HepG2 (cell line): ENCODE data around the gene IGF2. TPM values are rescaled to one million over a fixed set of nuclear protein-coding genes. Genes with fewer than 3 reads are reported as not detected.

Experiments
- ATAC-seq: fragments of 200-7000 bp; cut with Tn5 transposase; 3 replicates; pipeline ENCODE4 v1.9.1; 2020; ENCODE audit warnings: mild to moderate bottlenecking, moderate library complexity
- BruUV-seq: library from RNA; stranded (reverse); fragments of 400-500 nt; replicated peaks from 2 replicates; lab custom pipeline; 2021; lab: Mats Ljungman, UMichigan
- CTCF ChIA-PET: fragments of 300-600 bp; formaldehyde crosslinking; extraction: SDS; loops from one replicate; lab custom pipeline; 2021; ENCODE audit warnings: low total read pairs, inconsistent platforms, low intra/inter-chr PET ratio; lab: Yijun Ruan, JAX
- POLR2A ChIA-PET: fragments of 350-600 bp; sonication (Branson Sonifier 250); formaldehyde crosslinking; loops from one replicate; lab custom pipeline; 2020; ENCODE audit warnings: antibody characterized with exemption, inconsistent platforms; lab: Yijun Ruan, JAX
- DNase-seq: peaks from one replicate; pipeline ENCODE4 v3.0.0-alpha.2; 2015; ENCODE audit warnings: low spot score
- FAIRE-seq: peaks from 3 replicates; lab custom pipeline; 2011; peaks lifted over from hg19 to GRCh38; lab: Jason Lieb, UNC
- H2AFZ ChIP-seq: one replicate; pipeline ENCODE4 v1.6.1; 2011; ENCODE audit warnings: low read length, inconsistent platforms
- H3K27ac ChIP-seq: fragments of 300-600 bp; 3 replicates; pipeline ENCODE4 v1.8.0; 2011; ENCODE audit warnings: mixed run types, mild to moderate bottlenecking, mixed read lengths, low read length, inconsistent platforms; ENCODE audit not compliant: insufficient read depth; ENCODE audit errors: extremely low read length
- H3K27me3 ChIP-seq, 2 experiments: fragments of 200-600 bp in 1 of 2; 2 replicates in 1 of 2; 3 replicates in 1 of 2; pipeline versions ENCODE4 v1.6.0 to v1.8.0; 2011; ENCODE audit warnings: low read length in 2 of 2, mild to moderate bottlenecking in 2 of 2, moderate library complexity in 2 of 2, inconsistent platforms in 1 of 2; ENCODE audit not compliant: insufficient read depth in 2 of 2, control insufficient read depth in 1 of 2
- H3K36me3 ChIP-seq, 2 experiments: fragments of 200-600 bp in 1 of 2; replicated peaks in 1 of 2; 2 replicates in 1 of 2; 3 replicates in 1 of 2; pipeline versions ENCODE4 v1.5.1 to v1.8.0; 2011; ENCODE audit warnings: low read length in 2 of 2, inconsistent platforms in 1 of 2; ENCODE audit not compliant: insufficient read depth in 2 of 2, control insufficient read depth in 1 of 2
- H3K4me1 ChIP-seq: 2 replicates; pipeline ENCODE4 v1.5.1; 2012; ENCODE audit warnings: low read length, inconsistent platforms; ENCODE audit not compliant: insufficient read depth
- H3K4me2 ChIP-seq: 2 replicates; pipeline ENCODE4 v1.6.0; 2011; ENCODE audit warnings: low read depth, low read length, inconsistent platforms
- H3K4me3 ChIP-seq, 3 experiments: fragments of 200-600 bp in 1 of 3; sonication (generic), shearing (Covaris generic) in 1 of 3; replicated peaks in 1 of 3; 2 replicates each; pipeline ENCODE4 v1.5.1; 2011 to 2016; ENCODE audit warnings: low read length in 3 of 3, inconsistent platforms in 2 of 3, low read depth in 2 of 3, mild to moderate bottlenecking in 2 of 3, control low read depth in 1 of 3, mixed read lengths in 1 of 3; ENCODE audit not compliant: insufficient read depth in 1 of 3
- H3K79me2 ChIP-seq: one replicate; pipeline ENCODE4 v1.6.1; 2011; ENCODE audit warnings: low read length, inconsistent platforms; ENCODE audit not compliant: insufficient read depth
- H3K9ac ChIP-seq: 2 replicates; pipeline ENCODE4 v1.6.0; 2011; ENCODE audit warnings: mild to moderate bottlenecking, low read depth, low read length, inconsistent platforms; ENCODE audit not compliant: insufficient read depth
- H3K9me3 ChIP-seq: 2 replicates; pipeline ENCODE4 v1.5.1; 2012; ENCODE audit warnings: mild to moderate bottlenecking, low read length
- H4K20me1 ChIP-seq: 2 replicates; pipeline ENCODE4 v1.6.0; 2011; ENCODE audit warnings: inconsistent platforms, mild to moderate bottlenecking, low read length, moderate library complexity; ENCODE audit not compliant: insufficient read depth
- HOXA9 ChIP-seq: sonication (generic); formaldehyde crosslinking; IDR thresholded peaks from 2 replicates; pipeline ENCODE4 v1.8.1; 2022; ENCODE audit warnings: missing genetic modification reagents, mild to moderate bottlenecking, moderate library complexity, borderline replicate concordance
- MED13 ChIP-seq: sonication (generic); formaldehyde crosslinking; IDR thresholded peaks from 2 replicates; pipeline ENCODE4 v1.5.0; 2020; ENCODE audit warnings: missing genetic modification reagents
- MLXIP ChIP-seq: sonication (generic); formaldehyde crosslinking; IDR thresholded peaks from 2 replicates; pipeline ENCODE4 v1.9.0; 2021; ENCODE audit warnings: missing genetic modification reagents, borderline replicate concordance
- MXD3 ChIP-seq: IDR thresholded peaks from 2 replicates; pipeline ENCODE4 v1.6.1; 2016; ENCODE audit warnings: mild to moderate bottlenecking, missing biosample characterization, missing genetic modification reagents
- NBN ChIP-seq: fragments of 450-650 bp; conservative IDR thresholded peaks from 2 replicates; pipeline ENCODE4 v1.6.1; 2017
- SKIL ChIP-seq: sonication (generic); formaldehyde crosslinking; IDR thresholded peaks from 2 replicates; pipeline ENCODE4 v1.8.0; 2022; ENCODE audit warnings: missing genetic modification reagents, mild to moderate bottlenecking, moderate library complexity, borderline replicate concordance
- ZBTB40 ChIP-seq, 2 experiments: fragments of 450-650 bp in 1 of 2; sonication (generic) in 1 of 2; formaldehyde crosslinking in 1 of 2; IDR thresholded peaks; 2 replicates each; pipeline versions ENCODE4 v1.6.1 to v1.8.0; 2016 to 2022; ENCODE audit warnings: antibody characterized with exemption in 1 of 2, mild to moderate bottlenecking in 1 of 2, missing genetic modification reagents in 1 of 2
- ZNF629 ChIP-seq: sonication (generic); formaldehyde crosslinking; conservative IDR thresholded peaks from 2 replicates; pipeline ENCODE4 v1.5.0; 2020; ENCODE audit warnings: missing genetic modification reagents
- ZNF839 ChIP-seq: sonication (generic); formaldehyde crosslinking; IDR thresholded peaks from 2 replicates; pipeline ENCODE4 v1.4.0; 2020; ENCODE audit warnings: missing genetic modification reagents, mild to moderate bottlenecking, borderline replicate concordance
- WGBS: methylation state at CpG from one replicate; pipeline ENCODE4 v1.1.6; 2017; ENCODE audit warnings: low lambda C conversion rate; 5-methylcytosine and 5-hydroxymethylcytosine counted together
- in situ Hi-C: cut with HindIII; loops from 2 replicates; pipeline ENCODE4 v1.10.0; 2017; ENCODE audit warnings: low pct_unique_long_range_greater_than_20kb; ENCODE audit not compliant: extremely low pct_ligation_motif_present
- intact Hi-C: fragments of 100-400 bp; cut with micrococcal nuclease; formaldehyde crosslinking; loops from one replicate; pipeline ENCODE4 v1.10.0; 2022; ENCODE audit not compliant: unreplicated experiment
- polyA plus RNA-seq, 8 experiments: library from polyadenylated mRNA; depleted of rRNA in 3 of 8; stranded (reverse) in 7 of 8; unstranded in 1 of 8; fragments of >200 nt; fragmentation: Illumina TruSeq in 4 of 8; extraction: Trizol in 4 of 8; gene quantifications; 2 replicates each; pipeline versions ENCODE4 v1.2.1 to v1.2.3, GENCODE V29; 2011 to 2016; ENCODE audit warnings: low read depth in 4 of 8, missing spikeins in 1 of 8, mixed read lengths in 1 of 8; ENCODE audit not compliant: insufficient read depth in 1 of 8
- total RNA-seq, 5 experiments: library from RNA; depleted of rRNA; stranded (reverse); fragments of >200 nt; fragmentation: Illumina TruSeq; extraction: Trizol; gene quantifications; 2 replicates each; pipeline ENCODE4 v1.2.3, GENCODE V29; 2016; ENCODE audit warnings: low read depth in 1 of 5

The IGF2 gene
- total and polyA plus RNA-seq, 2 of the 13 experiments (the other 11 are each of a cell fraction or from before 2014, with no cell fraction given), result 79.1 to 254 TPM

- POLR2A ChIA-PET, result no interaction called here
- H3K4me3 ChIP-seq, result no peak overlapping the region
- TF ChIP-seq MED13 (CRISPR knock-in tag) (no peak), SKIL (CRISPR knock-in tag) (no peak), ZBTB40 (IDR thresholded peaks at IDR 0.05) (no peak), ZBTB40 (CRISPR knock-in tag; IDR thresholded peaks at IDR 0.05) (no peak), HOXA9 (CRISPR knock-in tag) (no peak), NBN (no peak), ZNF839 (CRISPR knock-in tag) (no peak), MXD3 (CRISPR knock-in tag) (no peak), ZNF629 (no peak), MLXIP (CRISPR knock-in tag) (no peak)
Observed at GRCh38 chr11:2165571-2165970, 26.4 kb upstream of the IGF2 start.

More at GRCh38 chr11:2165571-2165970, 26.4 kb upstream of the IGF2 start:
- Histone ChIP-seq H3K4me1 (0 out of 2 replicates have a peak, but pooled peaks cover 10% of the 10 kb centered on the region), H3K27ac (no peak overlapping the region), H3K9me3 (no peaks in the 10 kb centered on the region), H2AFZ (no peak overlapping the region), H3K79me2 (no peaks in the 10 kb centered on the region), H3K9ac (no peak overlapping the region), H3K27me3 (peaks cover 38 to 86% of the 10 kb centered on the region in 2 experiments), H4K20me1 (no peaks in the 10 kb centered on the region), H3K36me3 (no peaks in the 10 kb centered on the region), H3K4me2 (no peak overlapping the region)
- no peak for DNase-seq
- FAIRE-seq, result no peak
- 23% methylated on average over 8 of the region's 13 CpGs for WGBS
- CTCF ChIA-PET, result interaction anchor here (1.6 to 1.9 kb wide), 2 partner anchors 134 to 254 kb away, joined by 5 to 14 read pairs; no protein-coding TSS in a partner anchor
- ATAC-seq, result no peak
- in situ Hi-C loops (no loop called here), intact Hi-C loops (no loop called here)
- no TSS peak for BruUV-seq
